ENCODE data around the gene EPB41L1. TPM values are rescaled to one million over a fixed set of nuclear protein-coding genes. Genes with fewer than 3 reads are reported as not detected.

Gene EPB41L1
- total RNA-seq, 4 donors from 2014 or later: 9.0 to 33.5 (median 20.4) TPM

DNA sequence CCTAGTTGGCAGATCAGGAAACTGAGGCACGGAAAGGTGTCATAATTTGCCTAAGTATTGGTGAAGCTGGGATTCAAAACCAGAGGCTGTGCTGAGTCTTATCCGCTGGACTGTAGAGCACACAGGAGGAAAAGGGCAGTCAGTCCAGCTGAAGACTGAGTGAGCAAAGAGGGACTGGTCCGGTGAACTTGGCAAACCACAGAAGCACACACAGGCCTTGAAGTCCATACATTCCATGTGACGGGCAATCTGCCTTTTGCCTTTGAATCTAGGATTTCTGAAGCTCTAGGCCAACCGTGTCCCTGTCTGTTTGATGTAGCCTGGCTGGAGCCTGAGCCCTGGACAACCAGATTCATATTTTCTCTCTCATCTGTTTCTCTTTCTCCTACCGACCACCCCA is 34.3 kb upstream of the EPB41L1 start:
- TF ChIP-seq, protein P1, sequence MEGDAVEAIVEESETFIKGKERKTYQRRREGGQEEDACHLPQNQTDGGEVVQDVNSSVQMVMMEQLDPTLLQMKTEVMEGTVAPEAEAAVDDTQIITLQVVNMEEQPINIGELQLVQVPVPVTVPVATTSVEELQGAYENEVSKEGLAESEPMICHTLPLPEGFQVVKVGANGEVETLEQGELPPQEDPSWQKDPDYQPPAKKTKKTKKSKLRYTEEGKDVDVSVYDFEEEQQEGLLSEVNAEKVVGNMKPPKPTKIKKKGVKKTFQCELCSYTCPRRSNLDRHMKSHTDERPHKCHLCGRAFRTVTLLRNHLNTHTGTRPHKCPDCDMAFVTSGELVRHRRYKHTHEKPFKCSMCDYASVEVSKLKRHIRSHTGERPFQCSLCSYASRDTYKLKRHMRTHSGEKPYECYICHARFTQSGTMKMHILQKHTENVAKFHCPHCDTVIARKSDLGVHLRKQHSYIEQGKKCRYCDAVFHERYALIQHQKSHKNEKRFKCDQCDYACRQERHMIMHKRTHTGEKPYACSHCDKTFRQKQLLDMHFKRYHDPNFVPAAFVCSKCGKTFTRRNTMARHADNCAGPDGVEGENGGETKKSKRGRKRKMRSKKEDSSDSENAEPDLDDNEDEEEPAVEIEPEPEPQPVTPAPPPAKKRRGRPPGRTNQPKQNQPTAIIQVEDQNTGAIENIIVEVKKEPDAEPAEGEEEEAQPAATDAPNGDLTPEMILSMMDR (IDR thresholded peaks at IDR 0.05): no peak
- TF ChIP-seq POLR2A (IDR thresholded peaks at IDR 0.05): no peak
- 89 to 91% methylated on average over 6 of the region's 6 CpGs for WGBS, 2 donors
- intact Hi-C loops (cut with DNase I; ENCODE audit: low total_unique reads): no loop called here
- DNase-seq (ENCODE audit: low spot score in 2 of 2): no peak
- no peak overlapping the region for H3K4me3 ChIP-seq (ENCODE audit: low read depth, poor library complexity, severe bottlenecking)

DNA sequence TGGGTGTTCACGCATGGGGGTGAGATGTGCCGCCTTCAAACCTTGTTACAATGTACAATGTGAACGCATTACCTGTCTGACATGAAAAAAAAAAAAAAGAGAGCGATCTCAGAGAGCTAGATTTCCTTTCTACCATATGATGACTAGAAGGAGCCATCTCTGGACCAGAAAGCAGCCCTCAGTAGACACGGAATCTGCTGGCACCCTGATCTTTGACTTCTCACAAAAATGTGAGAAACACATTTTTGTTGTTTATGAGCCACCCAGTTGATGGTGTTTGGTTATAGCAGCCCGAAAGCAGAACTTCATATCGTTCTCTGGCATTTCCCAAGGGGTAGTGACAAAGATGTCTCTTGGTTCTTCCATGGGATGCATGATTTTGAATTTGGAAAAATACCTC is 33.5 kb upstream of the EPB41L1 start:
- TF ChIP-seq, protein P1 (IDR thresholded peaks at IDR 0.05): no peak
- no peak for TF ChIP-seq POLR2A (IDR thresholded peaks at IDR 0.05)
- no peak for DNase-seq (ENCODE audit: low spot score in 2 of 2)
- intact Hi-C loops (cut with DNase I; ENCODE audit: low total_unique reads): no loop called here
- 84 to 85% methylated on average over 7 of the region's 7 CpGs for WGBS, 2 donors
- H3K4me3 ChIP-seq (ENCODE audit: low read depth, poor library complexity, severe bottlenecking): no peak overlapping the region

DNA sequence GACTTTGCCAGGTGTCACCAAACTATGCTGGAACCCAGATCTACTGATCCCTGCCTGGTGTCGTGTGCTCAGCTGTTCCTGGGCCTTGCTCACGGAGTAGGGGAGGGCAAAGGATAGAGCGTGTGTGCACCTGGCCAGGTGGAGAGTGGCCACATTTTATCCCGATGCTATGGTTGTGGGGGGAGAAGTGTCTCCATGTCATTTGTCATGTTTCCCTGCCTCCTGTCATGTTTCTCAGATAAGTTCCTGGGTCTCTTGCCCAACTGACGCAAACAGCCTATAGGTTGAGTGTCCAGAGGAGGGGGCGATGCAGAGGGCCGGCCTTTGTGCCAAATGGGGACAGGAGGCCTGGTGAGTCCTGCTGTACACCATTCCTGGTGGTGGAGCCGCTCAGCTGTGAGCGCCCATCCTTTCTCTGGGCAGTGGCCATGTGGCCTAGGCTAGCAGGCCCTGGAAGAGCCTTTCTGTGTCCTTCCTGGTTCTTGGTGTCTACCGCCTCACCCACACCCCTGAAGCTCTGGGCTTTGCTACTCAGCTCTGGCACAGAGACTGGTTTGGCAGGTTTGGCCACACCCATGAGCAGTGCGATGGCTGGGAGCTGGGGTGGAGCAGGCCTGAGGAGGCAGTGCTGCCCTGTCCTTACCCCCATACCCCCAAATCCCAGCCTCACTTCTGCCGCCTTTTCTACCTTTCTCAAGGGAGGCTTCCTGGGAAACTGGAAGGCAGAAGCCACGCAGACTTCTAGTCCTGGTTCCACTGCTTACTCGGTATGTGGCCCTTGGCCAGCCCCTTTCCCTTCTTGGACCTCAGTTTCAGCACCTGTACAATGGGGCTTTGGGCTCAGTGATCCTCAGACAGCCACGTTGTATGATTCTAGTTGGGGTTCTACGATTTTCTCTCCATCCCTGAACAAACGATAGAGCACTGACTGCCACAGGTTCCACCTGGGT is 32.3 kb upstream of the EPB41L1 start:
- H3K4me3 ChIP-seq (ENCODE audit: low read depth, poor library complexity, severe bottlenecking): no peak overlapping the region
- no peak for TF ChIP-seq POLR2A (IDR thresholded peaks at IDR 0.05)
- TF ChIP-seq, protein P1 (IDR thresholded peaks at IDR 0.05): no peak
- WGBS, 2 donors: 66 to 68% methylated on average over 15 to 17 of the region's 17 CpGs
- DNase-seq (ENCODE audit: low spot score in 2 of 2): peak; percentile 57 to 90
- intact Hi-C loops (cut with DNase I; ENCODE audit: low total_unique reads): no loop called here

DNA sequence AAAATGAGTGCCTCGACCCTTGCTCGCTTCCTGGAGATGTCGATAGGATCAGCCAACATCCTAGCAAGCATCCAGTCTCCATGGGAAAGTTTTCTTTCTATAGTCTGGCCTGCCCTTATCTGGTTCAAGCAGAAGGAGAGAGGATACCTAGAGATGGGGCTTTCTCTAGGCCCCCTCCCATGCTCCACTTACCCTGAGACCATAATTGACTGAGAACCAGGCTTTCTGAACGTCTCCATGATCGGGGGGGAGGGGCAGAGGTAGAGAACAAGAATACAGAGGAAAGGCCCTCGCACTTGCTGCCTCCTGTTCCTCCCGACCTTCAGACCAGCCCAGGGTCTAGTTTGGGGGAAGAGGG is 31.6 kb upstream of the EPB41L1 start:
- TF ChIP-seq POLR2A (IDR thresholded peaks at IDR 0.05): no peak
- TF ChIP-seq, protein P1 (IDR thresholded peaks at IDR 0.05): no peak
- intact Hi-C loops (cut with DNase I; ENCODE audit: low total_unique reads): no loop called here
- WGBS, 2 donors: 78 to 83% methylated on average over 7 of the region's 7 CpGs
- no peak overlapping the region for H3K4me3 ChIP-seq (ENCODE audit: low read depth, poor library complexity, severe bottlenecking)
- no peak for DNase-seq (ENCODE audit: low spot score in 2 of 2)

DNA sequence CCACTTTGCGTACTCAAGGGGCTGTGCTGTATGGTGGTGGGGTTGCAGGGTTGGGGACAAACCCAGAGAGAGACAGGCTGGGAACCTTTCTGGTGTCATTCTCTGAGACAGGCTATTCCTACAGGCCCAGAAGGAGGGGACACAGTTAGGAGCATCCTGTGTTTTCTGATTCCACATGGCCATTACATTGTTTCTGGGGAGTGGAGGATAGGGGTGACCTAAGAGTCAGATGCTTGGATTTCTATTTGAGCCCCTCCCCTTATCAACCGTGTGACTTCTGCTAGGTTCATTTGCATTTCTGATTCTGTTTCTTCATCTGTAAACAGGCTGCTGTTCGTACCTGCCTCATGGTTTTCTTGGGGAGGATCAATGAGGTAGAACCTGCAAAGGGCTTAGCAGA is 29.4 kb upstream of the EPB41L1 start:
- DNase-seq (ENCODE audit: low spot score in 2 of 2): no peak
- intact Hi-C loops (cut with DNase I; ENCODE audit: low total_unique reads): no loop called here
- 53 to 65% methylated on average over 3 of the region's 3 CpGs for WGBS, 2 donors
- H3K4me3 ChIP-seq (ENCODE audit: low read depth, poor library complexity, severe bottlenecking): no peak overlapping the region
- no peak for TF ChIP-seq POLR2A (IDR thresholded peaks at IDR 0.05)
- TF ChIP-seq, protein P1 (IDR thresholded peaks at IDR 0.05): no peak

All from lower leg skin (tissue), 4 donors.